HepG2 (cell line): ENCODE data around the gene LPXN. TPM values are rescaled to one million over a fixed set of nuclear protein-coding genes. Genes with fewer than 3 reads are reported as not detected.

ENCODE experiments used
- CBX1 ChIP-seq: IDR thresholded peaks from one replicate; pipeline ENCODE4 v1.6.1; 2016; ENCODE audit warnings: antibody characterized with exemption, low read depth
- HNRNPK ChIP-seq: fragments of 200-400 bp; formaldehyde crosslinking; IDR thresholded peaks from 2 replicates; pipeline ENCODE4 v1.6.1; 2018; ENCODE audit warnings: low read length, low read depth, moderate library complexity, mild to moderate bottlenecking; ENCODE audit not compliant: poor library complexity, severe bottlenecking
- HNRNPUL1 ChIP-seq: fragments of 200-400 bp; formaldehyde crosslinking; IDR thresholded peaks from 2 replicates; pipeline ENCODE4 v1.6.1; 2017; ENCODE audit warnings: low read depth, mild to moderate bottlenecking, low read length, moderate library complexity
- RCOR2 ChIP-seq: IDR thresholded peaks from 2 replicates; pipeline ENCODE4 v1.6.1; 2016; ENCODE audit warnings: missing biosample characterization, missing genetic modification reagents
- RFXAP ChIP-seq: sonication (generic); formaldehyde crosslinking; IDR thresholded peaks from 2 replicates; pipeline ENCODE4 v1.4.0; 2020; ENCODE audit warnings: missing genetic modification reagents, borderline replicate concordance
- SMAD3 ChIP-seq: sonication (generic); formaldehyde crosslinking; IDR thresholded peaks from 2 replicates; pipeline ENCODE4 v1.4.0; 2020; ENCODE audit warnings: missing genetic modification reagents
- SPEN ChIP-seq: sonication (generic); formaldehyde crosslinking; IDR thresholded peaks from 2 replicates; pipeline ENCODE4 v1.5.1; 2020; ENCODE audit warnings: low read depth, mild to moderate bottlenecking, missing genetic modification reagents
- ZFP36L1 ChIP-seq: sonication (generic); formaldehyde crosslinking; IDR thresholded peaks from 2 replicates; pipeline ENCODE4 v1.8.0; 2022; ENCODE audit warnings: mild to moderate bottlenecking, missing genetic modification reagents, moderate library complexity
- ZFP62 ChIP-seq: sonication (generic); formaldehyde crosslinking; IDR thresholded peaks from 2 replicates; pipeline ENCODE4 v1.4.0; 2020; ENCODE audit warnings: missing genetic modification reagents
- ZNF282 ChIP-seq: fragments of 450-650 bp; IDR thresholded peaks from 2 replicates; pipeline ENCODE4 v1.6.1; 2018; ENCODE audit not compliant: partially characterized antibody
- ZNF572 ChIP-seq: sonication (generic); formaldehyde crosslinking; IDR thresholded peaks from 2 replicates; pipeline ENCODE4 v1.5.1; 2020; ENCODE audit warnings: mild to moderate bottlenecking, missing genetic modification reagents
- ZNF616 ChIP-seq: sonication (generic); formaldehyde crosslinking; IDR thresholded peaks from 2 replicates; pipeline ENCODE4 v1.5.0; 2020; ENCODE audit warnings: low read depth, mild to moderate bottlenecking, missing genetic modification reagents
- ZNF850 ChIP-seq: sonication (generic); formaldehyde crosslinking; conservative IDR thresholded peaks from 2 replicates; pipeline ENCODE4 v1.9.0; 2021; ENCODE audit warnings: mild to moderate bottlenecking, missing genetic modification reagents
- ZSCAN31 ChIP-seq: sonication (generic); formaldehyde crosslinking; IDR thresholded peaks from 2 replicates; pipeline ENCODE4 v1.5.0; 2020; ENCODE audit warnings: low read depth, mild to moderate bottlenecking, missing genetic modification reagents
- polyA plus RNA-seq, 8 experiments: library from polyadenylated mRNA; depleted of rRNA in 3 of 8; stranded (reverse) in 7 of 8; unstranded in 1 of 8; fragments of >200 nt; fragmentation: Illumina TruSeq in 4 of 8; extraction: Trizol in 4 of 8; gene quantifications; 2 replicates each; pipeline versions ENCODE4 v1.2.1 to v1.2.3, GENCODE V29; 2011 to 2016; ENCODE audit warnings: low read depth in 4 of 8, missing spikeins in 1 of 8, mixed read lengths in 1 of 8; ENCODE audit not compliant: insufficient read depth in 1 of 8
- total RNA-seq, 5 experiments: library from RNA; depleted of rRNA; stranded (reverse); fragments of >200 nt; fragmentation: Illumina TruSeq; extraction: Trizol; gene quantifications; 2 replicates each; pipeline ENCODE4 v1.2.3, GENCODE V29; 2016; ENCODE audit warnings: low read depth in 1 of 5
- TF ChIP-seq, protein P1 (sequence below): sonication (generic); formaldehyde crosslinking; IDR thresholded peaks from 2 replicates; pipeline ENCODE4 v1.8.1; 2023; ENCODE audit warnings: mild to moderate bottlenecking, missing genetic modification reagents
- TF ChIP-seq, protein P2 (sequence below): sonication (generic); formaldehyde crosslinking; IDR thresholded peaks from 2 replicates; pipeline ENCODE4 v1.5.0; 2020; ENCODE audit warnings: mild to moderate bottlenecking, missing genetic modification reagents
- TF ChIP-seq, protein P3 (sequence below): sonication (generic); formaldehyde crosslinking; IDR thresholded peaks from 2 replicates; pipeline ENCODE4 v1.4.0; 2020; ENCODE audit warnings: missing genetic modification reagents, borderline replicate concordance
- TF ChIP-seq, protein P4 (sequence below): IDR thresholded peaks from 2 replicates; pipeline ENCODE4 v1.6.1; 2016; ENCODE audit warnings: missing compliant biosample characterization, missing genetic modification reagents, borderline replicate concordance
- TF ChIP-seq, protein P5 (sequence below): sonication (generic); formaldehyde crosslinking; IDR thresholded peaks from 2 replicates; pipeline ENCODE4 v1.5.1; 2020; ENCODE audit warnings: mild to moderate bottlenecking, missing genetic modification reagents, moderate library complexity

LPXN gene
- total and polyA plus RNA-seq, 2 of the 13 experiments (the other 11 are each of a cell fraction or from before 2014, with no cell fraction given): 1.7 to 3.5 TPM

DNA sequence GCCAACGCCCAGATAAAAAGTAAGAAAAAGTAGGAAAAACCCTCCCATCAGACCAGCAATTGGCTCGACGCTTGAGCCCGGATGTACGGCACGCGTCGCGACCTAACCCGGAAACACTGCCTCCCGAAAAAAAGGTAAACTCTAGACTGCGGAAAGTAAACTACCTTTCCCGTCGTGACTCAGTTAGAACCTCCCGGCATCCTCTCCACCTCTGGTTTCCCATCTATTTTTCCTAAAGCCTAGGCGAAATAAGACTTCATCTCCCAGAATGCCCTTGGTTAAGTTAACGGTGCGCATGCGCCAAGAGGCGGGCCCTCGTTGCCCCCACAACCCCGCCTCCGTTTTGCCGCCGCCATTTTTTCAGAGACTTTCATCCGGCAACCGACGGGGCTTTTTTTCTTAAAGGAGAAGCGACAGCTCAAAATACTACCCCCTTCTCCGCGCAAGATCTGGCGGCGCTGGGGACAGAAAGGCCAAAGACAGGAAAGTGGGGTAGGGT is 2.5 kb upstream of the LPXN start (continued):
- TF ChIP-seq ZNF572: no peak
- TF ChIP-seq RCOR2 (CRISPR knock-in tag): no peak
- TF ChIP-seq, protein P1, sequence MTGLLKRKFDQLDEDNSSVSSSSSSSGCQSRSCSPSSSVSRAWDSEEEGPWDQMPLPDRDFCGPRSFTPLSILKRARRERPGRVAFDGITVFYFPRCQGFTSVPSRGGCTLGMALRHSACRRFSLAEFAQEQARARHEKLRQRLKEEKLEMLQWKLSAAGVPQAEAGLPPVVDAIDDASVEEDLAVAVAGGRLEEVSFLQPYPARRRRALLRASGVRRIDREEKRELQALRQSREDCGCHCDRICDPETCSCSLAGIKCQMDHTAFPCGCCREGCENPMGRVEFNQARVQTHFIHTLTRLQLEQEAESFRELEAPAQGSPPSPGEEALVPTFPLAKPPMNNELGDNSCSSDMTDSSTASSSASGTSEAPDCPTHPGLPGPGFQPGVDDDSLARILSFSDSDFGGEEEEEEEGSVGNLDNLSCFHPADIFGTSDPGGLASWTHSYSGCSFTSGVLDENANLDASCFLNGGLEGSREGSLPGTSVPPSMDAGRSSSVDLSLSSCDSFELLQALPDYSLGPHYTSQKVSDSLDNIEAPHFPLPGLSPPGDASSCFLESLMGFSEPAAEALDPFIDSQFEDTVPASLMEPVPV (CRISPR knock-in tag): no peak
- TF ChIP-seq, protein P2, sequence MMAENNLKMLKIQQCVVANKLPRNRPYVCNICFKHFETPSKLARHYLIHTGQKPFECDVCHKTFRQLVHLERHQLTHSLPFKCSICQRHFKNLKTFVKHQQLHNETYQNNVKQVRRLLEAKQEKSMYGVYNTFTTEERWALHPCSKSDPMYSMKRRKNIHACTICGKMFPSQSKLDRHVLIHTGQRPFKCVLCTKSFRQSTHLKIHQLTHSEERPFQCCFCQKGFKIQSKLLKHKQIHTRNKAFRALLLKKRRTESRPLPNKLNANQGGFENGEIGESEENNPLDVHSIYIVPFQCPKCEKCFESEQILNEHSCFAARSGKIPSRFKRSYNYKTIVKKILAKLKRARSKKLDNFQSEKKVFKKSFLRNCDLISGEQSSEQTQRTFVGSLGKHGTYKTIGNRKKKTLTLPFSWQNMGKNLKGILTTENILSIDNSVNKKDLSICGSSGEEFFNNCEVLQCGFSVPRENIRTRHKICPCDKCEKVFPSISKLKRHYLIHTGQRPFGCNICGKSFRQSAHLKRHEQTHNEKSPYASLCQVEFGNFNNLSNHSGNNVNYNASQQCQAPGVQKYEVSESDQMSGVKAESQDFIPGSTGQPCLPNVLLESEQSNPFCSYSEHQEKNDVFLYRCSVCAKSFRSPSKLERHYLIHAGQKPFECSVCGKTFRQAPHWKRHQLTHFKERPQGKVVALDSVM (CRISPR knock-in tag): no peak
- TF ChIP-seq, protein P3, sequence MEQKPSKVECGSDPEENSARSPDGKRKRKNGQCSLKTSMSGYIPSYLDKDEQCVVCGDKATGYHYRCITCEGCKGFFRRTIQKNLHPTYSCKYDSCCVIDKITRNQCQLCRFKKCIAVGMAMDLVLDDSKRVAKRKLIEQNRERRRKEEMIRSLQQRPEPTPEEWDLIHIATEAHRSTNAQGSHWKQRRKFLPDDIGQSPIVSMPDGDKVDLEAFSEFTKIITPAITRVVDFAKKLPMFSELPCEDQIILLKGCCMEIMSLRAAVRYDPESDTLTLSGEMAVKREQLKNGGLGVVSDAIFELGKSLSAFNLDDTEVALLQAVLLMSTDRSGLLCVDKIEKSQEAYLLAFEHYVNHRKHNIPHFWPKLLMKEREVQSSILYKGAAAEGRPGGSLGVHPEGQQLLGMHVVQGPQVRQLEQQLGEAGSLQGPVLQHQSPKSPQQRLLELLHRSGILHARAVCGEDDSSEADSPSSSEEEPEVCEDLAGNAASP (CRISPR knock-in tag): no peak
- no peak for TF ChIP-seq CBX1
- 0 out of 2 replicates have a peak, but pooled peaks have one; percentile 20 for TF ChIP-seq ZFP62 (CRISPR knock-in tag)
- TF ChIP-seq SMAD3 (CRISPR knock-in tag): peak; percentile 29; the same call in 1 of the 2 replicates
- no peak for TF ChIP-seq HNRNPK
- 0 out of 2 replicates have a peak, but pooled peaks have one; percentile 51 for TF ChIP-seq ZNF616 (CRISPR knock-in tag)
- TF ChIP-seq ZNF850 (CRISPR knock-in tag): no peak
- TF ChIP-seq ZSCAN31: no peak
- no peak for TF ChIP-seq ZNF282
- TF ChIP-seq ZFP36L1: no peak
- TF ChIP-seq, protein P4, sequence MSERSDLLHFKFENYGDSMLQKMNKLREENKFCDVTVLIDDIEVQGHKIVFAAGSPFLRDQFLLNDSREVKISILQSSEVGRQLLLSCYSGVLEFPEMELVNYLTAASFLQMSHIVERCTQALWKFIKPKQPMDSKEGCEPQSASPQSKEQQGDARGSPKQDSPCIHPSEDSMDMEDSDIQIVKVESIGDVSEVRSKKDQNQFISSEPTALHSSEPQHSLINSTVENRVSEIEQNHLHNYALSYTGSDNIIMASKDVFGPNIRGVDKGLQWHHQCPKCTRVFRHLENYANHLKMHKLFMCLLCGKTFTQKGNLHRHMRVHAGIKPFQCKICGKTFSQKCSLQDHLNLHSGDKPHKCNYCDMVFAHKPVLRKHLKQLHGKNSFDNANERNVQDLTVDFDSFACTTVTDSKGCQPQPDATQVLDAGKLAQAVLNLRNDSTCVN (CRISPR knock-in tag): no peak
- TF ChIP-seq HNRNPUL1: no peak
- TF ChIP-seq RFXAP (CRISPR knock-in tag): peak; percentile 25; the same call in 1 of the 2 replicates
- TF ChIP-seq, protein P5, sequence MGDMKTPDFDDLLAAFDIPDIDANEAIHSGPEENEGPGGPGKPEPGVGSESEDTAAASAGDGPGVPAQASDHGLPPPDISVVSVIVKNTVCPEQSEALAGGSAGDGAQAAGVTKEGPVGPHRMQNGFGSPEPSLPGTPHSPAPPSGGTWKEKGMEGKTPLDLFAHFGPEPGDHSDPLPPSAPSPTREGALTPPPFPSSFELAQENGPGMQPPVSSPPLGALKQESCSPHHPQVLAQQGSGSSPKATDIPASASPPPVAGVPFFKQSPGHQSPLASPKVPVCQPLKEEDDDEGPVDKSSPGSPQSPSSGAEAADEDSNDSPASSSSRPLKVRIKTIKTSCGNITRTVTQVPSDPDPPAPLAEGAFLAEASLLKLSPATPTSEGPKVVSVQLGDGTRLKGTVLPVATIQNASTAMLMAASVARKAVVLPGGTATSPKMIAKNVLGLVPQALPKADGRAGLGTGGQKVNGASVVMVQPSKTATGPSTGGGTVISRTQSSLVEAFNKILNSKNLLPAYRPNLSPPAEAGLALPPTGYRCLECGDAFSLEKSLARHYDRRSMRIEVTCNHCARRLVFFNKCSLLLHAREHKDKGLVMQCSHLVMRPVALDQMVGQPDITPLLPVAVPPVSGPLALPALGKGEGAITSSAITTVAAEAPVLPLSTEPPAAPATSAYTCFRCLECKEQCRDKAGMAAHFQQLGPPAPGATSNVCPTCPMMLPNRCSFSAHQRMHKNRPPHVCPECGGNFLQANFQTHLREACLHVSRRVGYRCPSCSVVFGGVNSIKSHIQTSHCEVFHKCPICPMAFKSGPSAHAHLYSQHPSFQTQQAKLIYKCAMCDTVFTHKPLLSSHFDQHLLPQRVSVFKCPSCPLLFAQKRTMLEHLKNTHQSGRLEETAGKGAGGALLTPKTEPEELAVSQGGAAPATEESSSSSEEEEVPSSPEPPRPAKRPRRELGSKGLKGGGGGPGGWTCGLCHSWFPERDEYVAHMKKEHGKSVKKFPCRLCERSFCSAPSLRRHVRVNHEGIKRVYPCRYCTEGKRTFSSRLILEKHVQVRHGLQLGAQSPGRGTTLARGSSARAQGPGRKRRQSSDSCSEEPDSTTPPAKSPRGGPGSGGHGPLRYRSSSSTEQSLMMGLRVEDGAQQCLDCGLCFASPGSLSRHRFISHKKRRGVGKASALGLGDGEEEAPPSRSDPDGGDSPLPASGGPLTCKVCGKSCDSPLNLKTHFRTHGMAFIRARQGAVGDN (CRISPR knock-in tag): 0 out of 2 replicates have a peak, but pooled peaks have one; percentile 39
- 0 out of 2 replicates have a peak, but pooled peaks have one; percentile 81 for TF ChIP-seq SPEN (CRISPR knock-in tag)
